ENCODE results near the gene TRDN. TPM values are rescaled to one million over a fixed set of nuclear protein-coding genes. Genes with fewer than 3 reads are reported as not detected.

TRDN gene
- total and polyA plus RNA-seq, 3 donors from 2014 or later, result 2.8 to 3.7 (median 3.2) TPM

DNA sequence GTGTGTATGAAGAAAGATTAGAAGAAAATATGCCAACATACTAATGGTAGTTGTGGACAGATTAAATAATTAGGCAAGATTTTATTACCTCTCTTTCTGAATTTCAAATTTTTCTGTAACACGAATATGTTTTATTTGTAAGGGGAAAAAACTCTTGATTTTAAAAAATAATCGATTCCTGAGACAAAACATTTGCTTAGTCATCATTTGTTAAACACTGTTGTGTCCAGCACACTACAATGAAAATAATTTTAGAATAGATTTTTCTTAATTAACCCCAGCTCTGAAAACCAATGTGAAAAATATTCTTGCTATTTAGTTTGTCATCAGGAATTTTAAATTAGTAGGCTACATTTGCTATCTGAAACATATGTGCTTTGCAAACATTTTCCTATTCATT, 253.0 kb downstream of the TRDN start:
- no peaks in the 10 kb centered on the region for H3K36me3 ChIP-seq (ENCODE audit: low read depth, missing control alignments)
- WGBS, 2 donors, result 87 to 93% methylated on average over 2 of the region's 2 CpGs

DNA sequence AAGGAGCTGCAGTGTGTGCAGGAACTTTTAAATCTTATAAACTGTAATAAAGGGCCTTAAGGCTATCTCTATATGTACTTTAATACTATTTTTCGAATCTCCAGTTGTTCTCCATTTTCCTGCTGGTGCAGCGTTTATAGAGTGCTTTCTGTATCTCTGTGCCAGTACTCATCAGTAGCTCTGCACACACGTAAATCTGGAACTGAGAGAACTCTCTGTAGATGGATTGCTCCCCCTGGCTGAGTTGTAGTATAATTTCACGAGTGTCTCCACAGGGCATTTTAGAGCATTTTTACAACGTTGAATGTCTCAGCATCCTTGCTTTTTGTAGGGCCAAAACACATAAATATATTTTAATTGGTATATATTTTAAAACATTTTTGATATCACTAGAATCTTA, 256.5 kb downstream of the TRDN start:
- TF ChIP-seq, protein P1, sequence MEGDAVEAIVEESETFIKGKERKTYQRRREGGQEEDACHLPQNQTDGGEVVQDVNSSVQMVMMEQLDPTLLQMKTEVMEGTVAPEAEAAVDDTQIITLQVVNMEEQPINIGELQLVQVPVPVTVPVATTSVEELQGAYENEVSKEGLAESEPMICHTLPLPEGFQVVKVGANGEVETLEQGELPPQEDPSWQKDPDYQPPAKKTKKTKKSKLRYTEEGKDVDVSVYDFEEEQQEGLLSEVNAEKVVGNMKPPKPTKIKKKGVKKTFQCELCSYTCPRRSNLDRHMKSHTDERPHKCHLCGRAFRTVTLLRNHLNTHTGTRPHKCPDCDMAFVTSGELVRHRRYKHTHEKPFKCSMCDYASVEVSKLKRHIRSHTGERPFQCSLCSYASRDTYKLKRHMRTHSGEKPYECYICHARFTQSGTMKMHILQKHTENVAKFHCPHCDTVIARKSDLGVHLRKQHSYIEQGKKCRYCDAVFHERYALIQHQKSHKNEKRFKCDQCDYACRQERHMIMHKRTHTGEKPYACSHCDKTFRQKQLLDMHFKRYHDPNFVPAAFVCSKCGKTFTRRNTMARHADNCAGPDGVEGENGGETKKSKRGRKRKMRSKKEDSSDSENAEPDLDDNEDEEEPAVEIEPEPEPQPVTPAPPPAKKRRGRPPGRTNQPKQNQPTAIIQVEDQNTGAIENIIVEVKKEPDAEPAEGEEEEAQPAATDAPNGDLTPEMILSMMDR (IDR thresholded peaks at IDR 0.05), result no peak
- TF ChIP-seq POLR2A (IDR thresholded peaks at IDR 0.05), result no peak
- WGBS, 2 donors, result 39 to 46% methylated on average over 5 of the region's 5 CpGs
- Histone ChIP-seq H3K4me1 (no peaks in the 10 kb centered on the region), H3K9me3 (no peaks in the 10 kb centered on the region), H3K4me3 (no peak overlapping the region), H3K27ac (no peak overlapping the region), H3K27me3 (no peaks in the 10 kb centered on the region), H3K36me3 (ENCODE audit: low read depth, missing control alignments) (no peaks in the 10 kb centered on the region)
- intact Hi-C loops (cut with DNase I; ENCODE audit: low total_unique reads), result no loop called here
- peak; percentile 23 for DNase-seq

More for the DNA sequence above, 253.0 kb downstream of the TRDN start:
- H3K27ac ChIP-seq, result no peak overlapping the region
- no peak for DNase-seq
- intact Hi-C loops (cut with DNase I; ENCODE audit: low total_unique reads), result no loop called here
- H3K9me3 ChIP-seq, result no peaks in the 10 kb centered on the region
- no peaks in the 10 kb centered on the region for H3K4me1 ChIP-seq
- H3K4me3 ChIP-seq, result no peak overlapping the region
- TF ChIP-seq, protein P1 (IDR thresholded peaks at IDR 0.05), result no peak
- TF ChIP-seq POLR2A (IDR thresholded peaks at IDR 0.05), result no peak
- H3K27me3 ChIP-seq, result no peaks in the 10 kb centered on the region

DNA sequence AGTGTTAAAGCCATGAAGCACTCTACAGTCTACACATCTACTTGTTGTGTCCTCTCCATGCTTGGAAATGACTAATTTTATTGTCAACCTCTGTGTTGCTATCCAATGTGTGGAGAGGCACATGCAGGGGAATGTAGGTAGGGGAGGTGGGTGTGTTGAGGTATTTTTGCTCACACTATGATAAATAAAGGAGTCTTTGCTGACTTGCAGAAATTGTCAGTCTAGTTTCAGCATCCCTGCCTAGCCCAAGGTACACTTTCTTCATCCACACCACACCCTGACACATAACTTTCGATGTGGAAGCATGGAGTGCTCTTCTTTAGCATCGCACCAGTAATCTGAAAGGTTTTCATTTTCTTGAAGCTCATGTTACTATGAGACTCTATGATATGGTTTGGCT, 264.0 kb downstream of the TRDN start:
- no peaks in the 10 kb centered on the region for H3K4me1 ChIP-seq
- WGBS, 2 donors, result 93 to 96% methylated on average over 2 of the region's 2 CpGs
- TF ChIP-seq, protein P1 (IDR thresholded peaks at IDR 0.05), result no peak
- TF ChIP-seq POLR2A (IDR thresholded peaks at IDR 0.05), result no peak
- no peaks in the 10 kb centered on the region for H3K9me3 ChIP-seq
- H3K4me3 ChIP-seq, result no peak overlapping the region
- H3K36me3 ChIP-seq (ENCODE audit: low read depth, missing control alignments), result no peaks in the 10 kb centered on the region
- DNase-seq, result no peak
- no peak overlapping the region for H3K27ac ChIP-seq
- intact Hi-C loops (cut with DNase I; ENCODE audit: low total_unique reads), result no loop called here
- no peaks in the 10 kb centered on the region for H3K27me3 ChIP-seq

DNA sequence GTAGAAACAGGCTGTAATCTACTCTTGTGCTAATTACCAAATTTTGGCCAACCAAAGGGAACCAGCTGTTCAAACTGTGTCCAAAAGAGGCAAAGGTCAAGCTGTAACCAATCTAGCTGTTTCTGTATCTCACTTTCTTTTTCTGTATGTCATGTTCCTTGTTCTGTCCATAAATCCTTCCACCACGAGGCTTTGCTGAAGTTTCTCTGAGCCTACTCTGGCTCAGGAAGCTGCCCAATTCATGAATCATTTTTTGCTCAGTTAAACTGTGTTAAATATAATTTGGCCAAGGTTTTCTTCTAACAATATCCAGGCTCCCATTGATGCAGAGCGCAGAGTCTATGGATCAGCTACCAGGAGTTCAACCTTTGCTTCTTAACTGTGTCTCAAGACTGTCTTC, 272.8 kb downstream of the TRDN start:
- TF ChIP-seq, protein P1 (IDR thresholded peaks at IDR 0.05), result no peak

DNA sequence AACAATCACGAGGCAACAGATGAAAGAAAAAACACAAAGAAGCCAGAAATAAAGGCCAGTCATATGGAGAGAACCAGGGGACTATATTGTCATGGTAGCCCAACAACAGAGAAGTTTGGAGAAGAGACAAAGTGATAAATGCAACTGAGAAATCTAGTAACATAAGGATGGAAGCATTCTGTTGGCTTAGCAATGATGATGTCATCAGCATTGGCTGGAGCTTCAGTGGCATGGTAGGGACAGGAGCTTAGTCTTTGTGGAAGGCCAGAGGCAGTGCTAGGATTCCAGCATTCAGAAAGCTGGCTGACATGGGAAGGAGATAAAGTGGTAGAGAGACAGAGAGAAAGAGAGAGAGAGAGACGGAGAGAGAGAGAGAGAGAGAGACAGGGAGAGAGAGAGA, 276.4 kb downstream of the TRDN start:
- DNase-seq, result no peak
- TF ChIP-seq POLR2A (IDR thresholded peaks at IDR 0.05), result no peak
- TF ChIP-seq, protein P1 (IDR thresholded peaks at IDR 0.05), result no peak
- intact Hi-C loops (cut with DNase I; ENCODE audit: low total_unique reads), result no loop called here
- H3K27me3 ChIP-seq, result no peaks in the 10 kb centered on the region
- 66 to 77% methylated on average over 2 of the region's 2 CpGs for WGBS, 2 donors
- H3K27ac ChIP-seq, result no peak overlapping the region
- no peaks in the 10 kb centered on the region for H3K36me3 ChIP-seq (ENCODE audit: low read depth, missing control alignments)
- no peak overlapping the region for H3K4me3 ChIP-seq
- H3K9me3 ChIP-seq, result no peaks in the 10 kb centered on the region
- no peaks in the 10 kb centered on the region for H3K4me1 ChIP-seq

More for the DNA sequence above, 272.8 kb downstream of the TRDN start:
- Histone ChIP-seq H3K27ac (no peak overlapping the region), H3K9me3 (no peaks in the 10 kb centered on the region), H3K36me3 (ENCODE audit: low read depth, missing control alignments) (no peaks in the 10 kb centered on the region), H3K4me3 (no peak overlapping the region), H3K27me3 (no peaks in the 10 kb centered on the region), H3K4me1 (no peaks in the 10 kb centered on the region)
- DNase-seq, result no peak
- intact Hi-C loops (cut with DNase I; ENCODE audit: low total_unique reads), result no loop called here
- WGBS, 2 donors, result 69 to 71% methylated on average over 2 of the region's 2 CpGs

Data from testis (tissue), 3 donors.